HepG2 (cell line): ENCODE results near the gene NUP62. TPM values are rescaled to one million over a fixed set of nuclear protein-coding genes. Genes with fewer than 3 reads are reported as not detected.

Experiments used
- BRD4 ChIP-seq: sonication (generic); formaldehyde crosslinking; IDR thresholded peaks from 2 replicates; pipeline ENCODE4 v1.4.0; 2020; ENCODE audit warnings: missing genetic modification reagents
- CREB1 ChIP-seq, 2 experiments: fragments of 450-650 bp in 1 of 2; IDR thresholded peaks; 2 replicates each; pipeline ENCODE4 v1.6.1; 2016 to 2017; ENCODE audit warnings: control low read depth in 1 of 2, mild to moderate bottlenecking in 1 of 2, missing compliant biosample characterization in 1 of 2, missing genetic modification characterization in 1 of 2
- FOXJ3 ChIP-seq: sonication (generic); formaldehyde crosslinking; IDR thresholded peaks from 2 replicates; pipeline ENCODE4 v1.4.0; 2020; ENCODE audit warnings: missing genetic modification reagents, mild to moderate bottlenecking, borderline replicate concordance
- FOXO4 ChIP-seq: sonication (generic); formaldehyde crosslinking; conservative IDR thresholded peaks from 2 replicates; pipeline ENCODE4 v1.8.1; 2023; ENCODE audit warnings: missing genetic modification reagents
- GATAD2A ChIP-seq: IDR thresholded peaks from 2 replicates; pipeline ENCODE4 v1.6.1; 2016
- HDAC1 ChIP-seq: sonication (generic); formaldehyde crosslinking; IDR thresholded peaks from 2 replicates; pipeline ENCODE4 v1.5.1; 2020; ENCODE audit warnings: mild to moderate bottlenecking, missing genetic modification reagents
- IRF2 ChIP-seq: IDR thresholded peaks from 2 replicates; pipeline ENCODE4 v1.6.1; 2018; ENCODE audit warnings: missing genetic modification reagents, missing compliant biosample characterization
- NKX3-1 ChIP-seq: sonication (generic); formaldehyde crosslinking; IDR thresholded peaks from 2 replicates; pipeline ENCODE4 v1.5.0; 2020; ENCODE audit warnings: missing genetic modification reagents
- NR2F1 ChIP-seq, 2 experiments: fragments of 450-650 bp in 1 of 2; formaldehyde crosslinking in 1 of 2; IDR thresholded peaks; 2 replicates each; pipeline versions ENCODE4 v1.5.0 to v1.6.1; 2016 to 2020; ENCODE audit warnings: mild to moderate bottlenecking in 1 of 2, missing compliant biosample characterization in 1 of 2, missing genetic modification reagents in 1 of 2, moderate library complexity in 1 of 2
- PHF21A ChIP-seq: sonication (generic); formaldehyde crosslinking; IDR thresholded peaks from 2 replicates; pipeline ENCODE4 v1.5.0; 2020; ENCODE audit warnings: mild to moderate bottlenecking, missing genetic modification reagents
- SP4 ChIP-seq: sonication (generic); formaldehyde crosslinking; IDR thresholded peaks from 2 replicates; pipeline ENCODE4 v1.8.1; 2023; ENCODE audit warnings: mild to moderate bottlenecking, missing genetic modification reagents
- THAP7 ChIP-seq: sonication (generic); formaldehyde crosslinking; IDR thresholded peaks from 2 replicates; pipeline ENCODE4 v1.8.1; 2023; ENCODE audit warnings: mild to moderate bottlenecking, missing genetic modification reagents
- TSC22D2 ChIP-seq: sonication (generic); formaldehyde crosslinking; IDR thresholded peaks from 2 replicates; pipeline ENCODE4 v1.5.1; 2020; ENCODE audit warnings: missing genetic modification reagents, mild to moderate bottlenecking, borderline replicate concordance
- ZNF546 ChIP-seq: sonication (generic); formaldehyde crosslinking; conservative IDR thresholded peaks from 2 replicates; pipeline ENCODE4 v1.8.1; 2023; ENCODE audit warnings: mild to moderate bottlenecking, missing genetic modification reagents
- ZNF556 ChIP-seq: sonication (generic); formaldehyde crosslinking; IDR thresholded peaks from 2 replicates; pipeline ENCODE4 v1.4.0; 2020; ENCODE audit warnings: mild to moderate bottlenecking, missing genetic modification reagents, borderline replicate concordance
- ZNF563 ChIP-seq: sonication (generic); formaldehyde crosslinking; IDR thresholded peaks from 2 replicates; pipeline ENCODE4 v1.8.0; 2022; ENCODE audit warnings: mild to moderate bottlenecking, moderate library complexity, missing genetic modification reagents
- ZNF605 ChIP-seq: sonication (generic); formaldehyde crosslinking; IDR thresholded peaks from 2 replicates; pipeline ENCODE4 v1.8.0; 2022; ENCODE audit warnings: mild to moderate bottlenecking, missing genetic modification reagents
- ZNF629 ChIP-seq: sonication (generic); formaldehyde crosslinking; conservative IDR thresholded peaks from 2 replicates; pipeline ENCODE4 v1.5.0; 2020; ENCODE audit warnings: missing genetic modification reagents
- ZNF678 ChIP-seq: sonication (generic); formaldehyde crosslinking; IDR thresholded peaks from 2 replicates; pipeline ENCODE4 v1.4.0; 2020; ENCODE audit warnings: mild to moderate bottlenecking, missing genetic modification reagents
- polyA plus RNA-seq, 8 experiments: library from polyadenylated mRNA; depleted of rRNA in 3 of 8; stranded (reverse) in 7 of 8; unstranded in 1 of 8; fragments of >200 nt; fragmentation: Illumina TruSeq in 4 of 8; extraction: Trizol in 4 of 8; gene quantifications; 2 replicates each; pipeline versions ENCODE4 v1.2.1 to v1.2.3, GENCODE V29; 2011 to 2016; ENCODE audit warnings: low read depth in 4 of 8, missing spikeins in 1 of 8, mixed read lengths in 1 of 8; ENCODE audit not compliant: insufficient read depth in 1 of 8
- total RNA-seq, 5 experiments: library from RNA; depleted of rRNA; stranded (reverse); fragments of >200 nt; fragmentation: Illumina TruSeq; extraction: Trizol; gene quantifications; 2 replicates each; pipeline ENCODE4 v1.2.3, GENCODE V29; 2016; ENCODE audit warnings: low read depth in 1 of 5

Gene NUP62
- total and polyA plus RNA-seq, 2 of the 13 experiments (the other 11 are each of a cell fraction or from before 2014, with no cell fraction given): 16.5 to 41.5 TPM

GRCh38 chr19:49864890-49865289 is 64.4 kb downstream of the NUP62 start (continued):
- no peak for TF ChIP-seq TSC22D2 (CRISPR knock-in tag)
- TF ChIP-seq NR2F1 (CRISPR knock-in tag; IDR thresholded peaks at IDR 0.05): no peak
- TF ChIP-seq BRD4: no peak
- TF ChIP-seq ZNF605: no peak
- no peak for TF ChIP-seq THAP7 (CRISPR knock-in tag)
- no peak for TF ChIP-seq FOXJ3
- TF ChIP-seq HDAC1: no peak
- TF ChIP-seq NKX3-1 (CRISPR knock-in tag): no peak
- no peak for TF ChIP-seq ZNF546 (CRISPR knock-in tag)
- TF ChIP-seq ZNF556 (CRISPR knock-in tag): no peak
- no peak; the same call in 1 of the 2 replicates for TF ChIP-seq SP4 (CRISPR knock-in tag)
- no peak for TF ChIP-seq IRF2
- TF ChIP-seq PHF21A (CRISPR knock-in tag): no peak
- TF ChIP-seq FOXO4 (CRISPR knock-in tag): no peak
- TF ChIP-seq ZNF678: no peak
- no peak for TF ChIP-seq ZNF563 (CRISPR knock-in tag)
- no peak for TF ChIP-seq GATAD2A (CRISPR knock-in tag)
- TF ChIP-seq CREB1 (IDR thresholded peaks at IDR 0.05): no peak
- no peak for TF ChIP-seq CREB1 (CRISPR knock-in tag; IDR thresholded peaks at IDR 0.05)
- peak; percentile 94 for TF ChIP-seq ZNF629 (CRISPR knock-in tag)
